Suprapubic skin (tissue), 3 donors: Measurements from ENCODE around the gene NLGN4X.

Source experiments
- CTCF ChIP-seq, 2 donors: fragments of 200-600 bp in 1 of 2; fragments of 450-650 bp in 1 of 2; sonication (generic) in 1 of 2; IDR thresholded peaks; one replicate each; pipeline ENCODE4 v1.5.1; 2016 to 2019; ENCODE audit warnings: antibody characterized with exemption in 2 of 2, mild to moderate bottlenecking in 1 of 2, moderate library complexity in 1 of 2
- EP300 ChIP-seq: sonication (generic); formaldehyde crosslinking; IDR thresholded peaks from one replicate; pipeline ENCODE4 v1.6.1; 2017; ENCODE audit warnings: antibody characterized with exemption
- POLR2A ChIP-seq, 2 donors: fragments of 450-650 bp; IDR thresholded peaks; one replicate each; pipeline ENCODE4 v1.6.1; 2017; ENCODE audit warnings: antibody characterized with exemption in 2 of 2, mild to moderate bottlenecking in 2 of 2, moderate library complexity in 2 of 2

GRCh38 chrX:6203462-6204215, 25.0 kb downstream of the NLGN4X start:
- TF ChIP-seq CTCF (IDR thresholded peaks at IDR 0.05) (no peak), POLR2A (IDR thresholded peaks at IDR 0.05) (no peak), EP300 (no peak)
